ENCODE measurements around the gene PPP2R5C. TPM values are rescaled to one million over a fixed set of nuclear protein-coding genes. Genes with fewer than 3 reads are reported as not detected.

PPP2R5C gene
- total RNA-seq, 1 donor from 2014 or later, result 87.2 TPM

DNA sequence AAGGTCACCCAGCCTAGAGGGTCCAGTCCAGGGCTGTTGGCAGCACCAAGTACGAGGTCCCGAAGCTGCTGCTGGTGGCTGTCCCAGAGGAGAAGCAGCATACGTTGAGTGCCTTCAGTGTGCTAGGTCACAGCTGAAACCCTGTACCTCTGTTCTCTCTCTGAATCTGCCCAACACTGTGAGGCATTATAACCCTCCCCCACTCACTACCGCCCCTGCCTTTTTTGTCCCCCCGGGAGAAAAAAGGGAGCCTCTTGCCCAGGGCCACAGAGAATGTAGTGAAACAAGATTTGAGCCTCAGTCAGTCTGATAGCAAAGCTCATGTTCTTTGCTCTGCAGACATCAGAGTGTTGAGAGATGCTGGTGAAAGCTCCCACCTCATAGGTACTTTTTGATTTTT is 53.4 kb downstream of the PPP2R5C start:
- DNase-seq, result no peak

DNA sequence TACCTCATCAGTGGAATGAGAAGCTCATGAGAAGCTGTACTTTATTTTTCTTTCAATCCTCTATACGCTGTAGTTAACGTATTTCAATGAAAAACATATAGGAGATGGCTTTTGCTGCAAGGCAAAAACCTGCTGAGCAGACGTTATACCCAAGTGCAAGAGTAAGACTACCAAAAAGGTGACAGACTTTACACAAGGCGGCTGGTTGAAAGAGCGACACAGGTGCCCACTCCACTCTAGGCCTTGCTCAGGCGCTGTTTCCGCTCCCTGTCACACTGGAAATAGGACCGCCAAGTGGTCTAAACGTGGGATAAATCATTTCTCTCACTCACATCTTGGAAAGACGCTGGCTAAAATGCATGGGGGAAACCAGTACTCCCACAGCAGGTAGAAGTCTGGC is 54.5 kb downstream of the PPP2R5C start:
- DNase-seq, result no peak

DNA sequence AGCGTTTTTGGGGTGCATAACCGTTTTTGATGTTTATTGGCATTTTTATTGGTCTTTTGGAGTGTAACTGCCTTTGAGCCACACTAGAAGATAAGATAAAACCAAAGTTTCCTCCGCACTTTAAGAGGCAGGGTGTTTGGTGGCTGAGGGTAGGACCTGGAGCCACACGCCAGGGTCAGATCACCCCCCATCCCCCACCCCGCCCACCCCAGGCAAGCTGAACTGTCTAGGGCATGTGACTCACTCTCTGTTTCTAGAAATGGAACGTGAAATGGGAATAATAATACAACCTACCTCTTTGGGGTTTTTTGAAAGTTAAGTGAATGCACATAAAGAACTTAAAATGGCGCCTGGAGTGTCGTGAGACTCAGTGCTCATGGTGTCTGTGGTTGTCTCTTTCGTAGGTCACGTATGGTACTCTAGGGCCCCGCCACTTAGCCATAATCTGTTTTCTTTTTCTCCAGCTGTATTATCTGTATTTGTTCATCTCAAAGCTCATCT is 56.0 kb downstream of the PPP2R5C start:
- DNase-seq, result no peak

DNA sequence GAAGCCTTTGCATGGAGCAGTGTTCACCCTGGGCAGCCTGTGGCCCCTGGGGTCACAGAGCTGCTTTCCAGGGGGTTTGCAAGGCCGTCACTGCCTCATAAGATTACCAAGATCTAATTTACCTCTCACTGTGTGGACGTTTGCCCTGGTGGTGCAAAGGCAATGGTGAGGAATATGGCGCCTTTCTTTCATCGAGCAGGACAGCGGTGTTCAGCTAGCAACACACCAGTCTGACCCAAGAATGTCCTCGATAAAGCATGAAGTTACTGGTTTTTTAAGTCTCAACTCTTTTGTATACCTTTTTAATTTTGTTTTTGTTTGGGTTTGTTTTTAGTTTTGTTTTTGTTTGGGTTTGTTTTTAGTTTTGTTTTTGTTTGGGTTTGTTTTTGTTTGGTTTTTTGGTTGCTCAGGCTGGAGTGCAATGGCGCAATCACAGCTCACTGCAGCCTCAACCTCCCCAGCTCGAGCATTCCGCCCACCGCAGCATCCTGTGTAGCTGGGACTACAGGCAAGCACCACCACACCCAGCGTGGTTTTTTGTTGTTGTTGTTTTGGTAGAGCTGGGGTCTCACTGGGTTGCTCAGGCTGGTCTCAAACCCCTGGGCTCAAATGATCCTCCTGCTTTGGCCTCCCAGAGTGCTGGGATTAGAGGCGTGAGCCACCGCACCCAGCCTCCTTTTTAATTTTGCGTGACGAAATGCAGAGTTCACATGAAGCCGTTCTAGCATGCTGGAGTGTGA is 57.9 kb downstream of the PPP2R5C start:
- no peak for DNase-seq

DNA sequence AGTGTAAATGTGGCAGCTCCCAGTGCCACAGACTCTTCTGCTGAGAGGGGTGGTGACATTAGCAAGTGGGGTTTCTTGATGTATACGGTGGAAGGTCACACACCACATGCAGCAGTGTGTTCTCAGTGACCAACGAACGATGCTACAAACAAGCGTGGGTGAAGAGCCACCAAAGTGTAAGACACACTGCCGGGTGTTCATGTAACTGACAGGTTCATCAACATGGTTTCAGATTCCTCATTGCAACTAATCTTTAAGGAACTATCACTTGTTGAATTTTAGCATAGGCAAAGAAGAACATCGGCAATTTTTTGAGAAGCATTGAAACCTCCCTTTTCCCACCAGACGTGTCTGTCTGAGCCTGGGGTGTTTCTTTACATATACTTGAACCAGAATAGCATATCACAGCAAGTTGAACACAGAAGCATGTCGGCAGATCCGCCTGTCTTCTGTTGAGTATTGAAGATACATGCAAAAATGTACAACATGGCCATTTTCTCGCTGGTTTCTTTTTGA is 58.8 kb downstream of the PPP2R5C start:
- no peak for DNase-seq

DNA sequence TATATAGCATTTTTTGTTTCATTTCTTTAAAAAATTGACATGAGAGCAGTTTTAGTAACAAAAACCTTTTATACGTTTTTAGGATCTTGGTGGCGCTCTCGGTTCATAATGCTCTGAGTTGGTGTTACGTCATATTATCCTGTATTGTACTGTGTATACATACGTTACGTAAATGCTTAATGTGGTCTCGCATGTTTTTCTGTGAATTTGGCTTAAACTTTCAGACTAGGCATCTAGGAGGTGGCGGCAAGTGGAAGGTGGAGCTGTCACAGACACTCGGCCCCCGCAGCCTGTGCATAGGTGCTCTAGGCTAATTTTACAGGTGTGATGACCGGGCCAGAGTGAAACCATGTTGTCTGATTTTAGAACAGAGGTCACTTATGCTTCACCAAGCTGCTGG is 60.0 kb downstream of the PPP2R5C start:
- DNase-seq, result no peak

DNA sequence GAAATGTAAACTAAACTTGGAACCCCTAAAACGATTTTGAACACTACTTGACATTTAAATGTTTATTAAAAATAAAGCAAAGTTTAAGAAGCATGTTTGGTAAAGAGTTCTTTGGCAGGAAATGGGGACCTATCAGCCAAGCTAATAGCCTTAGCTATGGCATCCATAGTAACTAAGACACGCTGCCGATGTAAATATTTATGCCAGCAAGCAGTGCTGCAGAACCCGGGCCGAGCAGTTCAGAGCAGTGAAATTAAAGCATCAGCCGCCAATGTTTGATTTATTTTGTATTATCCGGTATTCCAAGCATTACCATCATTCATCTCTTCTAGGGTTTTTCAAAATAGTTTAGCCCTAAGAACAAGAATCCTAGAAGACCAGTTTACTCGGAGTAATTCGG is 61.6 kb downstream of the PPP2R5C start:
- DNase-seq, result no peak

DNA sequence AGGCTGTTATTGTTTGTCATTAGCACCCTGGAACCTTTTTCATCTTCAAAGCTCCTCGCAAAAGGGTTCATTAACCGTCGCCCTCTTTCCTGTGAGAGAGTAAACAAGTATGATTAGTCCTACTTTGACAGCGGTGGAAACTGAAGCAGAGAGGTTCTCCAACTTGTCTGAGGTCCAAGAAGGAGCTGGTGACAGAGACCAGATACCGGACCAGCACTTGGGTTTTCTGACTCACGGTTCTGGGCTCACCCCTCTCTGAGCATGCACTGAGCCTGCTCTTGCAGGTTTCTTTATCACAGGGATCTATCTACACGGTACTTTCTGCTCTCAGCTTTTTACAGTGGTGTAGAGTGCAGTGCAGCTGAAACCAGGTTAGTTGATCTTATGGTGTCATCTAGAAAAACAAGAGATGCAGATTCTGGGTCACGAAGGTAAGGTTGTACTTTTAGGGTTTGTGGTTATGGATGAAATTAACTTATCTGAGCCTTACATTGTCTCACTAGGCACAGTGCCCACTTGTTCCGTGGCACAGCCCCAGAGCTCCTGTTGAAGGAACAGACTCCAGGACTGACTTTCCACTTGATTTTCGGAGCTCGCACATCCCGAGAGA is 62.1 kb downstream of the PPP2R5C start:
- DNase-seq, result no peak

DNA sequence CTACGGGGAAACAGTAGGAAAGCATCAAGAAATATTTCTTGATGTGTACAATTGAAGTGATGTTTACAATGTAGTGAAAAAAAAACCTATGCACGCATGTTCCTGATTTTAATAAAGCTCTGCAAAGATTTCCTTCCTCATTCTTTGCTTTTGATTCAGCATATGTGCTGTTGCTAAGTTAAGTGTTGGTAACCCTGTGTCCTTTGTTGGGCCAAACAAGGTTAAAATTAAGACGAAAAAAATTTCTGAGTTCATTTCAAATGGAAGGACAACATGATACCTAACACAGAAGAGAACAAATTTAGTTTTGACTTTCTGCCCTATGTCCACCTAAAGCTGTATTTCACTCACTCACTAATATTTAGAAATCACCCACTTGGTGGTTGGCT is 62.8 kb downstream of the PPP2R5C start:
- DNase-seq, result no peak

DNA sequence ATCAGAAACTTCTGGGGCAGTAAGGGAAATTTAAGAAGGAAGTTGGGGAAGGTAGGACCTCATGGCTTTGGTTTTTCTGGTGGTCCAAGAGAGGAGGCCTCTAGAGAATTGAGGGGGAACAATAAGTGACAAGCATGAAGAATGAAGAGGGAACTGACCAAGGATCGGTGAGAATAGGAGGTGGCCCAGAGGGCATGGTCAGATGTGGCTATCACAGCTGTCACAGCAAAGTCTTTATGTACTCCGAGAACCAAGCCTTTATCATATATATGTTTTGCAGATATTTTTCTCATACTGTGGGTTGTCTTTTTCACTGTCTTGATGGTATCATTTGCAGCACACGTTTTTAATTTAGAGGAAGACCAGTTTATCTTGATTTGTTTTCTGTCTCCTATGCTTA is 64.3 kb downstream of the PPP2R5C start:
- no peak for DNase-seq

DNA sequence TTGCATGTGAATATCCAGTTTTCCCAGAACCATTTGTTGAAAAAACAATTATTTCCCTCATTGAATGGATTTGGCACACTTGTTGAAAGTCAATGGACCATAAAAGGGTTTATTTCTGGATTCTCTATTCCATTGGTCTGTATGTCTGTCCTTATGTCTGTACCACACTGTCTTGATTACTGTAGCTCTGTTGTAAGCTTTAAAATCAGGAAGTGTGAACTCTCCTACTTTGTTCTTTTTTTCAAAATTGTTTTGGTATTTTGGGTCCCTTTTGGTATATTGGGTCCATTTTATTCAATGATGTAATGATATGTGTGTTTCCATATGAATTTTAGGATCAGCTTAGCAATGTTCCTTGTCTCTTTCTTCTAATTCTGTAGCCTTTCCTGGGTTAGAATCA is 64.8 kb downstream of the PPP2R5C start:
- no peak for DNase-seq

DNA sequence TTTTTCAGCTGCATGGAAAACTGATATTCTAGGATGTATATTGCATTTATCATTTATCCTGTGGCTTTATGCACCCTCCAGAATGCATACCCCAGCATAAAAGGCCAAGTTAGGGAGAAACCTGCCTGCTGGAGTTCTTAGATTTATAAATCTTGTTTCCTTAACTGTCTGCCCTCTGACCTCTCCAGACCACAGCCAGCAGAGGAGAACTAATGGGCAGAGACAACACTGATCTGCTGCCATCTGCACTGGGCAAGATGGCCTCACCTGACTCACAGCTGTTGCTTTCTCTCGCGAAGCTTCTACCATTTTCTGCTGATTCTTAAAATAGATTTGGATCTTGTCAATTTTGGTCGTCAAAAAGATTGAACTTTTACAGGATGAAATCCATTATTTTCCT is 65.8 kb downstream of the PPP2R5C start:
- no peak for DNase-seq

DNA sequence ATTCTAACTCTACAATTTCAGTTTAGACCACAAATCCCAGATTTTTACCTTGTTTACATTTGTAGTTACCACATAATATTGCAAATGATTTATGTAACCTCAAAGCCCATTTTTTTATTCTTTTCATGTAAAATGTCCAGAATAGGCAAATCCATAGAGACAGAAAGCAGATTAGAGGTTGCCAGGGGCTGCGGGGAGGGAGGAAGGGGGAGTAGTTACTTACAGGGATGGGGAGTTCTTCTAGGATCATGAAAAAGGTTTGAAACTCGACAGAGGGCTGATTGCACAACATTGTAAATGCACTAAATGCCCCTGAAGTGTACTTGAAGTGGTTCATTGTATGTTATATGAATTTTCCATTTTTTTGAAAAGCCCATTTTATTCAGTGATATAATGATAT is 66.5 kb downstream of the PPP2R5C start:
- DNase-seq, result no peak

DNA sequence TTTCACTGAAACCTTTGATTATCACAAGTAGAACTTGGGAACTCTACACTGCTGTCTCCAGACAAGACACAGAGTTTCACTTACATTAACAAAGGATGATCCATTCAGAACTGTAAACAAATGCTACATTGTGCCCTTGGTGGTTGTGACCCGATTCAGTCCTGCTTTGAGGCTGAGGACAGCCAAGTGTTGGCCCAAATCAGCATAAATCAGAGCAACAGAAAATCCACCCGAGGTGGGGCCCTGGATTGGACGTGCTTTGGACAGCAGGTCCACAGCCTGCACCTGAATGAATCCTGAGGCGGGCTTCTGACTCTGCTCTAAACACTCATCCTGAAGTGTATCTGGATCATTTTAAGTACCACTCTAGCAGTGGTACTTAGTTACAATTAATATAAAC is 68.8 kb downstream of the PPP2R5C start:
- no peak for DNase-seq

DNA sequence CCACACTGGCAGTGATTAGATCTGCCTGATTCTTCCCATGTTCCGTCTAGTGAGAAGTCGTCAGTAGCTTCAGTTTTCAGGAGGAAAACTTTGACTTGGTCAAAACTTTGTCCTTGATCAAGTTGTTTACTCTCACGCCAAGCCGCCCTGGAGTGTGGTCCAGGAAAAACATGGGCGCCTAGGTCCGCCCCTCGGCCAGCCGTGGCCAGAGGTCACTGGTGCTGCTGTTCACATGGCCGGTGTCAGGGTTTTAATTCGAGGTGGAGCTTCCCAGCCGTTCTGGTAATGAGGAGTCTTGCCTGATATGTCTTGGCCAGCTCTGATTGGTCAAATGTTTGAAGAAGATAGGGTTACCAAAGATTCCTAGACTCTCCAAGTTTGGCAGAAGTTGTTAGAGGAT is 71.5 kb downstream of the PPP2R5C start:
- DNase-seq, result no peak

DNA sequence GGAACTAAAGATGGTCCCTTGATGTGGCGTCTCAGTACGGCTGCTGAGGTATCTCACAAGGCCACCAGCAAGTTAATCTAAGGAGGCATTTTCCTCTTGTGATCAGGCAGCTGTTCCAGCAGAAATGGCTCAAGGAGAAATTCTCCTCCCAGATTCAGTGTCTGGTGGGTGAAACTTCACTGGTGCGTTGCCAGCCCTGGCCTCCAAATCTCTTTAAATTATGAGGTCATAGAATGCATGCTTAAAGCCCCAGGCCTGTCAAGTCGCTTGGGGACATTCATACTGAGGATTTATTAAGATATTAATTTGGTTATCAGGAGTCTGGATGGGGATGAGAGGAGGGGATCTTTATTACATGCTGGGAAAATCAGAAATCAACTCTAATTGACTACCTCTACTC is 72.9 kb downstream of the PPP2R5C start:
- DNase-seq, result no peak

DNA sequence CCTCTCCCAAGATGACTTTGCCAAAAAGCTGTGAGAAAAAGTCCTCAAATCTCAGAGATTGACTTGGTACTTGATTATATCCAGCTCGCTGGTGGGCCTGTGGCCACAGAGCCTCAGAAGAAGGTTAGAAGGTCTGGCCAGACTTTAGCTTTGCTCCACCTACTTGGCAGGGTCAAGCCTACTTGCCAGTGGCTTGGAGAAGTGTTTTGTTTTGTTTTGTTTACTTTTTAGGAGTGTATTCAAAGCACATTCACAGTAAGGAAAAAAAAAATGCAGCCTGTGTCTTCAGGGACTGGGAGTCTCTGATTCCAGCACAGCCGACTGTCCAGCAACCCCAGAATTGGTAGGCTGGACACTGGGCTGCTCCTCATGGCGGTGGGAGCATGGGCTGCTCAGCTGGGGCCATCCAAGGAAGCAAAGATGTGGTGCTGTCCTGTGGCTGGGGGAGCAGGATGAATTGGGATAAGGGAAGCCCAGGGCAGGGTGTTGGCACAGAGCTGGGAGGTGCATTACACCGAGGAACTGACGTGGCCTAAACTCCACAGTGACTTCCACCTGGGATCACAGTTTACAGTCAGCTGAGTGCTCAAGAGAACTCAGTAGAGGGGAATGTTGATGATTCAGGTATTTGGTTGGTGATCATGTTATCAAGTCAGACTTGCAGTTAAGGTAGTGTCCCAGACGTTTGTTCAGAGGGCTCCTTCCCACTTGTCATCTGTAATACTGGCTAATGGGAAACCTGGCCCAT is 73.5 kb downstream of the PPP2R5C start:
- DNase-seq, result no peak

DNA sequence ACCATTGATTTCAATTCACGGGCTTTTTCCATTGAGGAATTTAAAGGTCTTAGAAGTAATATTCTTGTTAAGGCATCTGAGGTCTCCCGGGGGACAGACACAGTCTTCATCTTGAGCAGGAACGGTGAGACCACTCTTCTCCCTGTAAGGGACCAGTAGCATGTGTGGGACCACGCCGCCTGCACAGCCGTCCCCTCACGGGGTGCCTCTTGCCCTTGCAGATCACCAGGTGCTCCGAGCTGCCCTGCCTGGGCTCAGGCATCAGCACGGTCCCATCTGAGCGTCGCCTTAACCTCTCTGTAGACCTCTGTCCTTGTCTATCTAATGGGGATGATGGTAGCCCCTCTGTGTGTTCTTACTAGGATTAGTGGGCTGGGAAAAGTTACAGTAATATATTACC is 74.1 kb downstream of the PPP2R5C start:
- no peak for DNase-seq

DNA sequence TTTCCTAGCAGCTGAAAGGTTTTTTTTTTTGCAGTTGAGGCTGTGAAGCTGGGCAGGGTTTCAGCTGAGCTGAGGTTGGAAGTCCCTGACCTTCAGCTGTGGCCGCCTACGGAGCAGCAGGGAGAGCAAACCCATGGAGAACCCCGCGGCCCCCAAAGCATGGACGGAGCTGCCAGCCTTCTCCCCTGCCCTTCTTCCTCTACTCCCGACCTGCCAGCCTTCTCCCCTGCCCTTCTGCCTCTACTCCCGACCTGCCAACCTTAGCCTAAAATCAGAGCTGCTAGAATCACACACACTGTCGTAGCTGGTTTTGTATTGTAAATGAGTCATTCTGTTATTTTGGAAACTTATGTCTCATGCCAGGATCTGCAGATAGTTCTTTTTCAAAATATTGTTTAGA is 74.6 kb downstream of the PPP2R5C start:
- no peak for DNase-seq

DNA sequence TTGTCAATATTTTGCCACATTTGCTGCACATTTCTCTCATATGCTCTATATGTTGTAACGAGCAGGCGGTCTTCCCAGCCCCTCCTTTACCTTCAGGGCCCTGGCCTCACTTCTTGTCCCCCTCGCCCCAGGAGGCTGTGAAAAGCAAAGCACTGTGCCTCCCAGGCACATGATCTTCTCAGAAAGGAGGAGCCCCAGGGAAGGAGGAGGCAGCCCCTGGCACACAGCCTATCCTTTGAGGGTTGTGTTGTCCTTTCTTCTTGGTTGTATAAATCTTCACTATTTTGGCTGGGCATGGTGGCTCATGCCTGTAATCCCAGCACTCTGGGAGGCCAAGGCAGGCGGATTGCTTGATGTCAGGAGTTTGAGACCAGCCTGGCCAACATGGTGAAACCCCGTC is 77.0 kb downstream of the PPP2R5C start:
- DNase-seq, result no peak

DNA sequence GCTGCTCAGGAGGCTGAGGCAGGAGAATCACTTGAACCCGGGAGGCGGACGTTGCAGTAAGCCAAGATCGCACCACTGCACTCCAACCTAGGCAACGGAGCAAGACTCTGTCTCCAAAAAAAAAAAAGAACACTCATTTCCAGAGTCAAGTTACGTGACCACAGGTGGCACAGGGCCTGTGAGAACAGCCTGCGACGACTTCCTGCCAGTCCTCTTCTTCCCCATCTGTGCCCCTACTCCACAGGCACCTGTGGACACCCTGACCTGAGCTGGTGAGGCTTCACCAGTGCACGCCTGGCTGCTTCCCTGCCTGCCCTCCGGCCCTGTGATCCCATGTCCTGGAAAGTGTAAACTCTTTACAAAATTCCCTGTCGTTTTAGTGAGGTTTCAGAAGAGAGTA is 77.7 kb downstream of the PPP2R5C start:
- DNase-seq, result no peak

DNA sequence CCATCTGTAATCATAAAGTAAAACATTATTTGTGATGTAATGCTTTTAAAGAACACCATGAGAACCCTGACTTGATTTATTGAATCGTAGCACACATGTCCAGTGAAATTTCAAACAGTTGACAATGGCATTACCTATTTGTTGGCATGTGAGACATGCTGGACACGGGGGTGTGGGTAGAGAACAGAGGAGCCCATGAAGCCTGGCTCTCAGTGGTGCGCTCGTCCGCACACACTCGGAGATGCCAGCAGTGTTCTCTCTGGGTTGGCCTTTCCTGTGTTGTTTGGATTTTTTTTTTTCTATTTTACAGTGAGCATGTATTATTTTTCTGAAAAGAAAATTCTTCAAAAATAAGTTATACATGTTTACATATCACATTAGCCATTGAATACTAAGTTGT is 78.2 kb downstream of the PPP2R5C start:
- DNase-seq, result no peak

DNA sequence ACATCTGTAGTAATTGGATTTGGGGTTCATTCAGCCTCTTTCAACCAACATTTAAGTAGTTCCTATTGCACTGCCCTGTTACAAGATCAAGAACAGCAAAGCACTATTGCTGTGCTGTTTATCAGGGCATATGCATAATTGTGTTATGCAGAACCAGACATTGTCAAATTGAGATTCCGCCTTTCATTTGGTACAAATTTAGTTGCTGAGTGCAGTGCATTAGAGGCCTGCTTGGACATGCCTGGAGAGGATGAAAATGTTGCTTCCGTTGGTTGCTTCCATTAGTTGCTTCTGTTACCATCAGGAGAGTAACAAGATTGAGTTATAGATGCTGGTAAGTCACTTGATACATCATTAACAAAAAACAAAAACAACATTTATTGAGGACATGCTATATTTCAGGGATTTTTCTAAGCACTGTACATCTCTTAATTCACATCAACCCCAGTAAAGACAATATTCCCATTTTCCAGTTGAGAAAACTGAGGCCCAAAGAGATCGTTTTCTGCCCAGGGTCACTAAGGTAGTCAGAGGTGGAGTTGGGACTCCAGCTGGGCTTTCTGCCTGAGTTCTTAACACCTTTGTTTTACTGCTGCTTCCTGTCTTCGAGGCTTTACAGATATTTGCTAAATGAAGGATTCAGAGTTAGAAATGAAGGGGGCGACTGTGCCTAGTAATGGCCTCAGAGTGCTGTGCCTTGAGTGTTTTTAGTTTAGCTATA is 79.3 kb downstream of the PPP2R5C start:
- DNase-seq, result no peak
